Stimulated activated CD8-positive, alpha-beta memory T cell treated with anti-CD3 and anti-CD28 coated beads, Interleukin-12 subunit alpha, Interleukin-12 subunit beta, amount 100 ng/mL, for 4 hours (primary cell): ENCODE data around the gene PTRHD1.

Source experiments
- DNase-seq: peaks from one replicate; pipeline ENCODE4 v3.0.0-alpha.2; 2020; ENCODE audit warnings: low read depth

Gene PTRHD1

DNA sequence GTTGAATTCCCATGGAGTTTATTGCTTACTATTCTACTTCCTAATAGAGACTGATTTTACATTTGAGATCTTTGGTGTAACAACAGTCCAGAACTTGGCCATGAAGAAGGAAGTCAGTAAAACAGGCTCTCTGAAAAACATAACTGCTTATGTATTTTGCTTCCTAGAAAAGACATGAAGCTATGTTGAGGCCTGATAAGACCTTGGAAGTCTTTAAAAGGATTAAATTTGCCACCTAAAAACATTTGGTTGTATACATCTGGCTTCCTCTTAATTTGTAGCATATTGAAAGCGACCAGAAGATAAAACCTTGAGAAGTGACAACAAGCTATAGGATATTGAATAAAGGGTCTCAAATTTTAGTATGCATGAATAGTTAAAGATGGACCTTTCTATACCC lies 36.4 kb downstream of the PTRHD1 start:
- DNase-seq: no peak

- DNase-seq: no peak
Observed at GRCh38 chr2:24754985-24755705, 38.0 kb downstream of the PTRHD1 start.

- no peak for DNase-seq
Observed at GRCh38 chr2:24749069-24749691, 44.0 kb downstream of the PTRHD1 start.

GRCh38 chr2:24747299-24747698 lies 45.9 kb downstream of the PTRHD1 start:
- DNase-seq: no peak

DNA sequence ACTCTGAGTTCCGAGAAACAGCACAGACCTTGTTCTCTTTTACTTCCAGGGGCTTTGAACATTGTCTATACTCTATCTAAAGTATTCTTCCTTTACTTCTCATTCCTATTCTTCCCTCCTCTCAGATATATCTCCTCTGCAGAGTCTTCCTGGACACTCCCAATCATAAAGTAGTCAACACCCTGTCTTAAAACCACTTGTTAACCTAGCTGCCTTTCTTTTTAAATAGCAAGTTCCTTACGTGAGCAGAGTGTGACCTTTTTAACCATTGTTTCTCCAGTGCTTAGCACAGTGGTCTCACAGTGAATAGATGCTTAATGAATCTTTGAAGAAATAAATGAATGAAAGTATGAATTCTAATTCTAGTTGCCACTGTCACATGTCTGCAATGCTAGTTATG lies 47.4 kb downstream of the PTRHD1 start:
- no peak for DNase-seq

GRCh38 chr2:24744356-24744755 lies 48.8 kb downstream of the PTRHD1 start:
- DNase-seq: no peak

GRCh38 chr2:24743924-24744323 lies 49.3 kb downstream of the PTRHD1 start:
- no peak for DNase-seq

- DNase-seq: no peak
Observed at GRCh38 chr2:24742730-24743129, 50.5 kb downstream of the PTRHD1 start.

GRCh38 chr2:24740142-24740541 lies 53.0 kb downstream of the PTRHD1 start:
- no peak for DNase-seq
